Measurements from ENCODE around the gene IGSF23. TPM values are rescaled to one million over a fixed set of nuclear protein-coding genes. Genes with fewer than 3 reads are reported as not detected.

The IGSF23 gene
- total RNA-seq, 4 donors from 2014 or later = not detected

GRCh38 chr19:44579663-44580365, 33.5 kb upstream of the IGSF23 start:
- Histone ChIP-seq H3K9me3 (no peaks in the 10 kb centered on the region), H3K27me3 (peaks cover 0 to 27% (median 0%) of the 10 kb centered on the region in 4 donors), H3K36me3 (no peaks in the 10 kb centered on the region), H3K4me1 (no peaks in the 10 kb centered on the region), H3K27ac (no peak overlapping the region), H3K4me3 (no peak overlapping the region)
- DNase-seq = no peak
- intact Hi-C loops (cut with DNase I) = loop anchor here (5.0 to 10.0 kb wide), 2 partner anchors 77 to 245 kb away; no protein-coding TSS in a partner anchor
- 87 to 91% methylated on average over 4 to 5 of the region's 5 CpGs for WGBS, 2 donors
- no peak for TF ChIP-seq CTCF (IDR thresholded peaks at IDR 0.05)
- no peak for TF ChIP-seq POLR2A (IDR thresholded peaks at IDR 0.05)

- Histone ChIP-seq H3K36me3 (no peaks in the 10 kb centered on the region), H3K9me3 (no peaks in the 10 kb centered on the region), H3K4me1 (no peaks in the 10 kb centered on the region), H3K27me3 (peaks cover 0 to 27% (median 0%) of the 10 kb centered on the region in 4 donors), H3K4me3 (no peak overlapping the region), H3K27ac (no peak overlapping the region)
- 70 to 78% methylated on average over 7 to 9 of the region's 11 CpGs for WGBS, 2 donors
- no peak for DNase-seq
- TF ChIP-seq CTCF (IDR thresholded peaks at IDR 0.05) (no peak), POLR2A (IDR thresholded peaks at IDR 0.05) (no peak)
- intact Hi-C loops (cut with DNase I) = no loop called here
Observed at GRCh38 chr19:44580366-44580895, 32.9 kb upstream of the IGSF23 start.

GRCh38 chr19:44581288-44581687, 32.1 kb upstream of the IGSF23 start:
- no peaks in the 10 kb centered on the region for H3K9me3 ChIP-seq
- peaks cover 0 to 27% (median 0%) of the 10 kb centered on the region in 4 donors for H3K27me3 ChIP-seq
- intact Hi-C loops (cut with DNase I) = no loop called here
- H3K4me3 ChIP-seq = no peak overlapping the region
- DNase-seq = no peak
- TF ChIP-seq POLR2A (IDR thresholded peaks at IDR 0.05) (no peak), CTCF (IDR thresholded peaks at IDR 0.05) (no peak)
- no peaks in the 10 kb centered on the region for H3K4me1 ChIP-seq
- 87 to 94% methylated on average over 2 of the region's 2 CpGs for WGBS, 2 donors
- H3K36me3 ChIP-seq = no peaks in the 10 kb centered on the region
- no peak overlapping the region for H3K27ac ChIP-seq

- H3K27me3 ChIP-seq = peaks cover 0 to 27% (median 0%) of the 10 kb centered on the region in 4 donors
- intact Hi-C loops (cut with DNase I) = no loop called here
- no peaks in the 10 kb centered on the region for H3K9me3 ChIP-seq
- H3K36me3 ChIP-seq = no peaks in the 10 kb centered on the region
- TF ChIP-seq CTCF (IDR thresholded peaks at IDR 0.05) = peak in 4 of 6 experiments; percentile 27 to 59 (median 35)
- TF ChIP-seq POLR2A (IDR thresholded peaks at IDR 0.05) = no peak
- H3K4me1 ChIP-seq = no peaks in the 10 kb centered on the region
- H3K27ac ChIP-seq = no peak overlapping the region
- 28 to 31% methylated on average over 10 of the region's 10 CpGs for WGBS, 2 donors
- H3K4me3 ChIP-seq = no peak overlapping the region
- DNase-seq = no peak
Observed at GRCh38 chr19:44582581-44583265, 30.6 kb upstream of the IGSF23 start.
